Effector memory CD4-positive, alpha-beta T cell (primary cell): ENCODE measurements around the gene ALKBH5.
A peak's percentile ranks its signal among the peaks of the same experiment; 100 is the strongest.

Source experiments
- DNase-seq, 3 donors: peaks; one replicate each; pipeline ENCODE4 v3.0.0-alpha.2; 2020
- H3K27ac ChIP-seq: 2 replicates; pipeline ENCODE4 v1.7.0; 2013; ENCODE audit warnings: mild to moderate bottlenecking, low read length, moderate library complexity; ENCODE audit not compliant: insufficient read depth, poor library complexity, severe bottlenecking
- H3K27me3 ChIP-seq: replicated peaks from 2 replicates; pipeline ENCODE4 v1.7.0; 2013; ENCODE audit warnings: mild to moderate bottlenecking, low read length; ENCODE audit not compliant: insufficient read depth, control insufficient read depth, poor library complexity, severe bottlenecking
- H3K36me3 ChIP-seq: 2 replicates; pipeline ENCODE4 v1.7.0; 2013; ENCODE audit warnings: mild to moderate bottlenecking, low read length, moderate library complexity; ENCODE audit not compliant: control insufficient read depth, insufficient read depth
- H3K4me1 ChIP-seq: 2 replicates; pipeline ENCODE4 v1.7.0; 2013; ENCODE audit warnings: low read length, mild to moderate bottlenecking; ENCODE audit not compliant: control insufficient read depth, insufficient read depth, poor library complexity, severe bottlenecking
- H3K4me3 ChIP-seq: 2 replicates; pipeline ENCODE4 v1.7.0; 2013; ENCODE audit warnings: low read length, low read depth, mild to moderate bottlenecking; ENCODE audit not compliant: insufficient read depth, poor library complexity, severe bottlenecking
- H3K9me3 ChIP-seq: 2 replicates; pipeline ENCODE4 v1.7.0; 2013; ENCODE audit warnings: mild to moderate bottlenecking, low read length, moderate library complexity; ENCODE audit not compliant: control insufficient read depth

The ALKBH5 gene

DNA sequence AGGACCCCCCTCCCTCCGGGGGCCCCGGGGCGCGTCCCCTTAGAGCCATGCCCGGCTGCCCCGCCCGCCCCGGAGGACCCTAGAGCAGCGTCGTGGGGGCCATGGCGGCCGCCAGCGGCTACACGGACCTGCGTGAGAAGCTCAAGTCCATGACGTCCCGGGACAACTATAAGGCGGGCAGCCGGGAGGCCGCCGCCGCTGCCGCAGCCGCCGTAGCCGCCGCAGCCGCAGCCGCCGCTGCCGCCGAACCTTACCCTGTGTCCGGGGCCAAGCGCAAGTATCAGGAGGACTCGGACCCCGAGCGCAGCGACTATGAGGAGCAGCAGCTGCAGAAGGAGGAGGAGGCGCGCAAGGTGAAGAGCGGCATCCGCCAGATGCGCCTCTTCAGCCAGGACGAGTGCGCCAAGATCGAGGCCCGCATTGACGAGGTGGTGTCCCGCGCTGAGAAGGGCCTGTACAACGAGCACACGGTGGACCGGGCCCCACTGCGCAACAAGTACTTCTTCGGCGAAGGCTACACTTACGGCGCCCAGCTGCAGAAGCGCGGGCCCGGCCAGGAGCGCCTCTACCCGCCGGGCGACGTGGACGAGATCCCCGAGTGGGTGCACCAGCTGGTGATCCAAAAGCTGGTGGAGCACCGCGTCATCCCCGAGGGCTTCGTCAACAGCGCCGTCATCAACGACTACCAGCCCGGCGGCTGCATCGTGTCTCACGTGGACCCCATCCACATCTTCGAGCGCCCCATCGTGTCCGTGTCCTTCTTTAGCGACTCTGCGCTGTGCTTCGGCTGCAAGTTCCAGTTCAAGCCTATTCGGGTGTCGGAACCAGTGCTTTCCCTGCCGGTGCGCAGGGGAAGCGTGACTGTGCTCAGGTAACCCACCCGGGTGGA, 759 bp downstream of the ALKBH5 start:
- peak overlapping the region; percentile 86 for H3K27ac ChIP-seq
- peak; percentile 63 to 75 (median 74) for DNase-seq
- H3K4me3 ChIP-seq: peak overlapping the region; percentile 83
- peaks cover 43% of the 10 kb centered on the region for H3K4me1 ChIP-seq
- no peaks in the 10 kb centered on the region for H3K9me3 ChIP-seq
- peaks cover 5% of the 10 kb centered on the region for H3K36me3 ChIP-seq
- no peaks in the 10 kb centered on the region for H3K27me3 ChIP-seq

DNA sequence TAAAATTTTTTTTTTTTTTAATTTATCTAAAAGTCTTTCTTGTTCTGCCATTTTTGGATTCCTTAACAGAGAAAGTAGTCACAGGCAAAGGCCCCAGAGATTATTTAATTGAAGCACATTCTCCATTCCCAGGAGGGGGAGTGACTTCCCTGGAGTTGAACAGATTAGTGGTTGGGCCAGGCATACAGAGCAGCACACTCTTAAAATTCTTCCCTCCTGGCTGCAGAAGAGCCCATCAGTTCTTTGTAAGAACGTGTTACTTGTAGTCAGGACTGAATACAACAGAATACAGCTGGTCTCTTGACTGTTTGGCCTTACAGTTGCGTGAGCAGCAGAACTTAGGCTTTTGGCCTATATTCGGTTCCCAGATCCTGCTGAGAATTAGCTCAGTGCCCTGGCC, 1.8 kb downstream of the ALKBH5 start:
- no peaks in the 10 kb centered on the region for H3K9me3 ChIP-seq
- H3K4me3 ChIP-seq: peak overlapping the region; percentile 83
- H3K27ac ChIP-seq: peak overlapping the region; percentile 86
- H3K27me3 ChIP-seq: no peaks in the 10 kb centered on the region
- H3K4me1 ChIP-seq: peaks cover 50% of the 10 kb centered on the region
- no peak for DNase-seq
- peaks cover 10% of the 10 kb centered on the region for H3K36me3 ChIP-seq

DNA sequence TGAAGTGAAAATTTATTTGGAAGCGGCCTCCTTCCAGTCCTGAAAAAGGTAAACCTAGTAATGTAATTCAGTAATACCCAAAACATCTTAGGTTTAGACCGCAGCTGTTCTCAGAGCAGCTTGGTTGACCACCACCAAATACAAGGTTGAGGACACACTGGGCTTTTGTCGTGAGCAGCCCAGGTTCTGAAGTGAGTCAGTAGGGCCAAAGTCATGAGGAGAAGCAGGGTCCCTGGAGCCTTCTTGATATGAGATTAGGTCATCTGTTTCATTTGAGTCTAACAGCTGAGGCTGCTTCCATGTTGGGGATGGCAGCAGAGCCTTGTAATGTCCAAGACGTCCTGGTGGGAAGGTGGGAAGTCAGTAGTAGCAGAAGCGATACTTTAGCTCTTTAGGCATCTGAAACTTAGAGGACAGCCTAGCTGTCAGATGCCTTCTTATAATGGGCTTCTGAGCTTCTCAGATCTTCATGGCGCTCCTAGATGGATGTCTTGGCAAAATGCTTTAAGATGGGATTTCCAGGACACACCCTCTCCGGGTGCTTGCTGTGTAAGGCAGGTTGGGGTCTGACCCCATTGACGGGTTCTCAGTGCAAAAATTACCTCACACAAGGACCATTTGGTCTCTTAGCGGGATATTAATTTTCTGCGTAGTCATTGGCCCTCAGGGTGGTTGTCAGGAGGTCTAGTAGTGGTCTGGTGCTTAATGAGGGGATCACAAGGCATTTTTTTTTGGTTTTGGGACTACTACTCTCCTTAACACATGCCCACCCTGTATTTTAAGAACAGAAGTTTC, 2.4 kb downstream of the ALKBH5 start:
- H3K27me3 ChIP-seq: no peaks in the 10 kb centered on the region
- no peaks in the 10 kb centered on the region for H3K9me3 ChIP-seq
- H3K27ac ChIP-seq: peak overlapping the region; percentile 86
- H3K4me1 ChIP-seq: peaks cover 50% of the 10 kb centered on the region
- peaks cover 10% of the 10 kb centered on the region for H3K36me3 ChIP-seq
- peak overlapping the region; percentile 83 for H3K4me3 ChIP-seq
- no peak for DNase-seq

DNA sequence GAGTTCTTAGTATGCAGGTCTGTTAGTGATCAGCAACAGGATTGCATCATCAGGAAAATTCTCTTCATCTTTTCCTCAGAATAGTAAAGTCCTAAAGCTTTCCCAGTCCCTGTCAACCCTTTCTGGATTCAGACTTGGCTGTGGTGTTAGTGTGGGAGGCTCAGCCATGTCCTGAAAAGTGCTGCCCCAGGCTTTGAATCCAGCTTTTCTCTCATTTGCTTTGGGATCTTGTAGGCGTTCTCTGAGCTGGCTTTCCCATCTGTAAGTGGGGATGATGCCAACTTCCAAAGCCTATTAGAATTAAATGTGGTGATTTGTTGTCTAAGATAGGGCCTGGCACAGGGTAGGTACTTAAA, 3.0 kb downstream of the ALKBH5 start:
- Histone ChIP-seq H3K4me1 (peaks cover 50% of the 10 kb centered on the region), H3K9me3 (no peaks in the 10 kb centered on the region), H3K4me3 (peak overlapping the region; percentile 83), H3K27ac (peak overlapping the region; percentile 24), H3K36me3 (peaks cover 10% of the 10 kb centered on the region), H3K27me3 (no peaks in the 10 kb centered on the region)
- DNase-seq: no peak

DNA sequence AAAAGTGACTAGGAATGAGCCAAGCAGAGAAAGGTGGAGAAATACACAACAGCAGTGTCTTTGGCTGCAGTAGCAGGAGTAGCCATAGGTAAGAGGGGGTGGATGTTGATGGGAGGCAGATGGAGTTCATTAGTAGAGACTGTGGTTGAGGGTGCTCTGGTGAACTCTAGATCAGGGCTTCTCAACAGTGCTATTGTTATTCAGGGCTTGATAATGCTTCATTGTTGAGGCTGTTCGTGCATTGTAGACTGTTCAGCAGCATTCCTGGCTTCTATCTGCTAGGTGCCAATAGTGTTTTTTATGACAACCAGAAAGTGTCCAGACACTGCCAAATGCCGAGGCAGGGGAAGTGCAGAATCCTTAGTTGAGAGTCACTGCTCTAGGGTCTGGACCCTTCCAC, 3.6 kb downstream of the ALKBH5 start:
- Histone ChIP-seq H3K27me3 (no peaks in the 10 kb centered on the region), H3K36me3 (peaks cover 10% of the 10 kb centered on the region), H3K4me3 (peak overlapping the region; percentile 83), H3K4me1 (peaks cover 47% of the 10 kb centered on the region), H3K9me3 (no peaks in the 10 kb centered on the region), H3K27ac (no peak overlapping the region)
- DNase-seq: no peak

DNA sequence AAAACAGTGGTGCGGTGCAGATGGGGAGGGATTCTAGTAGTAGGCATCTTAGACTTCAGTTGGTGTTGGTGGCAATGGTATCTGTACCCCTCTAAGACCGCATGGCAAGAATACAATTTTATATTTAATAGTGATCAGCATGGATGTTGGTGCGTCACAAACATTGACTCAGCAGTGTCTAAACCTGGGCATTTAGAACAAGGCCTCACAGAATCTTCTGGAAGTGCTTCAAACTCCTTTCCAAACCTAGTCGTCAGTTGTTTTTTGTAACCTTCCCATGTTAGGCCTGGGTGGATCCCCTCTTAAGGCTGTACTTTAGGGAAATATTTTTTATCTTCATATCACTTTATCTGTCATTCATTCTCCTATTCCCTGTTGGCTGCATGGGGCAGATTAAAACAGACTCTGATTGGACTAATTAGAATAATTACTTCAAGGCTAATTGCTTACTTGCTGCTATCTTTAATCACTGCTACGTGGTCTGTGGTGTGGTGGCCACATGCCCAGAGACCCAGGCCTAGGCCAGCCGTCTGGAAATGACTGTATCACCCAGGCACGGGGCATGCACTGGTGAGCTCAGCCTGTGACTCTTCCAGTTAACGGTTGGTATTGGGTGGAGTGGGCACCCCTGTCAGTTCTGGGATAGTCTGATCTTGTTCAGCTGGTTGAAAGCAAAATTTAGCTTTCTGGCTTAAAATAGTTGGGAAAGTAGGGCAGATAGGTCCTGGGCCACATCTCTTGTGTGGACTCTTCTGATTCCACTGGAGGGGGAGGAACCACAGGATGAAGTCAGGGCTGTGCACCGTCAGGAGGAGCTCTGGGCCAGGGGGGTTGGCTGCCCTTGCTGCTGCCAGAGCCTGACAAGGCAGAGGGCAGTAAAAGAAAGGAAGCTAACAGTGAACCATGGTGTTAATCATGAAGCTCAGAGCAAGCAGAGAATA, 4.5 kb downstream of the ALKBH5 start:
- DNase-seq: no peak
- H3K4me1 ChIP-seq: peaks cover 43% of the 10 kb centered on the region

DNA sequence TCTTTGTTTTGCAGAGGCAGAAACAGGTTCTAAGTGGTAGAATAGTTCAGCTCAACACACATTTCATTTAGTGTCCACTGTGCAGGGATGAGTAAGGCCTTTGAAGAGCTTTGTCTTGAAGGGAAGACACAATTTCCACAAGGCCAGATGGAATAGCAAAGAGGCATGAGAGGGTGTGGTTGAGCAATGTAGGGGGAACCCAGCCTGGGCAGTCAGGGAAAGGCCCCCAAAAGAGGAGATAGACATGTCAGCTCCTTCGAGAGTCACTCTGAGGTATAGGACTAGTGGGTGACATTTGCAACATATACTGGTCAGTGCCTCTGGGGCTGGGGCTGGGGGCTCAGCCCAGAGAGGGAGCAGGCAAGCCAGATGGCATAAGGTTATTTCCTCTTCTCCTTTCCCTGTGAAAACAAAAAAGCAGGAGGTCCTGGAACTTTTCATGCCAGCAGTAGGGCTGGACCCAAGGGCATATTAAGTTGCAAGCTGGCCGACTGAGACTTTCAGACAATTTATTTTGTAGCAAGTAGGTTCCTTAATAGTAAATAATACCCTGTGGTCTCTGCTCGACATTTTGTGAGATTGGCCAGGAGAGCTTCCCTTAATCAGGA, 7.1 kb downstream of the ALKBH5 start:
- no peak for DNase-seq
- H3K27me3 ChIP-seq: no peaks in the 10 kb centered on the region

More for the DNA sequence above, 4.5 kb downstream of the ALKBH5 start:
- Histone ChIP-seq H3K27me3 (no peaks in the 10 kb centered on the region), H3K27ac (peak overlapping the region; percentile 7), H3K36me3 (peaks cover 10% of the 10 kb centered on the region), H3K4me3 (peak overlapping the region; percentile 83), H3K9me3 (no peaks in the 10 kb centered on the region)

DNA sequence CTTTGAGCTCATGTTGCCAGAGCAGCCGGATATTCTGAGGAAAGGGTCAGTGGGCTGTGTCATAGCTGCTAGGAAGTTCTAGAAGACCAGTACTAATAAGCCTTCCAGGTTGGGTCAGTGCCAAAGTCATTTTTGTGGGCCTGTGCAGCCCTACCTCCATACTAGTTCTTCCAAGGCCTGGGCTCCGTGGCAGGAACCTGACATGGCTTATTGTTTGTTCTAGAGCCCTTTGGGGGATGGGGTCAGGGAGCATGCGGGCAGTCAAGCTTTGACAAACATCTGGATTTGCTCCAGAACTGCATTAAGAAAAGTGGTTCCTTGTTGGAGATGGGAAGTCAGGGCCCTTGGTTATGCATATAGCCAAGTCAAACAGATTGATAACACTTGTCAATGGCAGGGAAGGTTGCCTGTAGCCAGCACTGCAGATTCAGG, 7.6 kb downstream of the ALKBH5 start:
- DNase-seq: no peak
- H3K27me3 ChIP-seq: no peaks in the 10 kb centered on the region
- peaks cover 21% of the 10 kb centered on the region for H3K36me3 ChIP-seq
- H3K27ac ChIP-seq: no peak overlapping the region
- H3K9me3 ChIP-seq: no peaks in the 10 kb centered on the region
- H3K4me3 ChIP-seq: no peak overlapping the region
- peaks cover 34% of the 10 kb centered on the region for H3K4me1 ChIP-seq

More for the DNA sequence above, 7.1 kb downstream of the ALKBH5 start:
- Histone ChIP-seq H3K4me3 (no peak overlapping the region), H3K36me3 (peaks cover 21% of the 10 kb centered on the region), H3K4me1 (peaks cover 38% of the 10 kb centered on the region), H3K9me3 (no peaks in the 10 kb centered on the region), H3K27ac (no peak overlapping the region)

DNA sequence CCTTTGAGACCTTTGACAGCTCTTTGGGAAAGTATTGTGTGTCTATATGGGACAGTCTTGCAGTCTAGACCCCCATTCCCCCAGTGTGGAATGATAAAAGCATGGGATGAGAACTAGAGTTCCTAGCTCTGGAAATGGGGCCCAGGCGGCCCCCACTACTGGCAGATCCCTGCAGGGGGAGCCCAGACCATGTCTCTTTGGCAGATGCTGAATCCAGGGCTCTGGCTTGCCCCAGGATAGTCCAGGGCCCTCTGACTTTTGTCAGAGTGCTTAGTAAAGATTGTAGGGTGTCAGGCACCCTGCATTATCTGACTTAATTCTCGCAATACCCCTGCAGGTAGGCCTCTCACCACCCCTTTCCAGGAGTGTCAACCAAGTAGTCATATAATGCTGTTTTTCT, 8.3 kb downstream of the ALKBH5 start:
- H3K27ac ChIP-seq: no peak overlapping the region
- H3K4me3 ChIP-seq: no peak overlapping the region
- peaks cover 22% of the 10 kb centered on the region for H3K36me3 ChIP-seq
- H3K4me1 ChIP-seq: peaks cover 27% of the 10 kb centered on the region
- H3K9me3 ChIP-seq: no peaks in the 10 kb centered on the region
- H3K27me3 ChIP-seq: no peaks in the 10 kb centered on the region
- no peak for DNase-seq
